SK-N-SH treated with all-trans-retinoic acid at 6 μM for 48 hours (cell line): ENCODE measurements around the gene WDR19.

Experiments used
- ATAC-seq: fragments of 200-7000 bp; cut with Tn5 transposase; 3 replicates; pipeline ENCODE4 v1.9.1; 2020; ENCODE audit warnings: mild to moderate bottlenecking, moderate library complexity
- ARNTL ChIP-seq: fragments of 450-650 bp; formaldehyde crosslinking; IDR thresholded peaks from 2 replicates; pipeline ENCODE4 v1.5.0; 2020; ENCODE audit warnings: low read depth, mild to moderate bottlenecking, moderate library complexity, borderline replicate concordance
- BACH2 ChIP-seq: fragments of 250-450 bp; sonication (Bioruptor Pico); IDR thresholded peaks from 2 replicates; pipeline ENCODE4 v1.9.0; 2021; ENCODE audit warnings: mild to moderate bottlenecking, borderline replicate concordance
- CSDC2 ChIP-seq: fragments of 250-450 bp; sonication (Bioruptor Pico); IDR thresholded peaks from 2 replicates; pipeline ENCODE4 v1.5.0; 2020; ENCODE audit warnings: mild to moderate bottlenecking, moderate library complexity
- CSRNP3 ChIP-seq: fragments of 250-450 bp; sonication (Bioruptor Pico); IDR thresholded peaks from 2 replicates; pipeline ENCODE4 v1.5.1; 2021; ENCODE audit warnings: mild to moderate bottlenecking, moderate library complexity
- ESRRG ChIP-seq: fragments of 250-450 bp; sonication (Bioruptor Pico); IDR thresholded peaks from 2 replicates; pipeline ENCODE4 v1.6.1; 2021; ENCODE audit warnings: mild to moderate bottlenecking
- GLIS3 ChIP-seq: fragments of 250-450 bp; sonication (Bioruptor Pico); IDR thresholded peaks from 2 replicates; pipeline ENCODE4 v1.5.0; 2020; ENCODE audit warnings: mild to moderate bottlenecking, moderate library complexity
- ISL1 ChIP-seq: fragments of 250-450 bp; sonication (Bioruptor Pico); IDR thresholded peaks from 2 replicates; pipeline ENCODE4 v2.1.2; 2022; ENCODE audit warnings: mild to moderate bottlenecking, moderate library complexity
- OSR1 ChIP-seq: fragments of 250-450 bp; sonication (Bioruptor Pico); IDR thresholded peaks from 2 replicates; pipeline ENCODE4 v1.8.0; 2022; ENCODE audit warnings: moderate library complexity, mild to moderate bottlenecking, inconsistent platforms
- POU6F1 ChIP-seq: fragments of 250-450 bp; sonication (Bioruptor Pico); IDR thresholded peaks from 2 replicates; pipeline ENCODE4 v1.8.0; 2021; ENCODE audit warnings: low read depth, mild to moderate bottlenecking, moderate library complexity, borderline replicate concordance
- PPARA ChIP-seq: fragments of 250-450 bp; sonication (Bioruptor Pico); IDR thresholded peaks from 2 replicates; pipeline ENCODE4 v1.5.0; 2020; ENCODE audit warnings: mild to moderate bottlenecking, borderline replicate concordance
- RARB ChIP-seq: fragments of 250-450 bp; sonication (Bioruptor Pico); IDR thresholded peaks from 2 replicates; pipeline ENCODE4 v1.8.0; 2021; ENCODE audit warnings: mild to moderate bottlenecking, moderate library complexity
- SNAI2 ChIP-seq: fragments of 250-450 bp; sonication (Bioruptor Pico); IDR thresholded peaks from 2 replicates; pipeline ENCODE4 v1.5.0; 2020; ENCODE audit warnings: mild to moderate bottlenecking, moderate library complexity
- TCF4 ChIP-seq: fragments of 250-450 bp; sonication (Bioruptor Pico); IDR thresholded peaks from 2 replicates; pipeline ENCODE4 v1.8.0; 2021; ENCODE audit warnings: mild to moderate bottlenecking, moderate library complexity, borderline replicate concordance
- TOX ChIP-seq: fragments of 250-450 bp; sonication (Bioruptor Pico); IDR thresholded peaks from 2 replicates; pipeline ENCODE4 v1.8.0; 2021; ENCODE audit warnings: mild to moderate bottlenecking, moderate library complexity, borderline replicate concordance
- TSHZ2 ChIP-seq: fragments of 250-450 bp; sonication (Bioruptor Pico); IDR thresholded peaks from 2 replicates; pipeline ENCODE4 v1.5.0; 2020; ENCODE audit warnings: mild to moderate bottlenecking, moderate library complexity
- ZC3H10 ChIP-seq: fragments of 250-450 bp; sonication (Bioruptor Pico); IDR thresholded peaks from 2 replicates; pipeline ENCODE4 v1.5.1; 2021; ENCODE audit warnings: mild to moderate bottlenecking, moderate library complexity
- ZFP3 ChIP-seq: fragments of 250-450 bp; sonication (Bioruptor Pico); IDR thresholded peaks from 2 replicates; pipeline ENCODE4 v1.5.0; 2020; ENCODE audit warnings: mild to moderate bottlenecking, moderate library complexity
- ZFP30 ChIP-seq: fragments of 450-650 bp; formaldehyde crosslinking; IDR thresholded peaks from 2 replicates; pipeline ENCODE4 v1.5.0; 2022; ENCODE audit warnings: mild to moderate bottlenecking, moderate library complexity
- ZNF565 ChIP-seq: fragments of 450-650 bp; formaldehyde crosslinking; conservative IDR thresholded peaks from 2 replicates; pipeline ENCODE4 v1.5.0; 2020; ENCODE audit warnings: low read depth, mild to moderate bottlenecking, moderate library complexity
- ZNF70 ChIP-seq: fragments of 450-650 bp; formaldehyde crosslinking; IDR thresholded peaks from 2 replicates; pipeline ENCODE4 v1.5.0; 2020; ENCODE audit warnings: mild to moderate bottlenecking, moderate library complexity
- ZNF8 ChIP-seq: fragments of 450-650 bp; formaldehyde crosslinking; IDR thresholded peaks from 2 replicates; pipeline ENCODE4 v1.5.0; 2020; ENCODE audit warnings: mild to moderate bottlenecking, moderate library complexity
- TF ChIP-seq, protein P1 (sequence below): fragments of 250-450 bp; sonication (Bioruptor Pico); IDR thresholded peaks from 2 replicates; pipeline ENCODE4 v1.5.1; 2020; ENCODE audit warnings: low read depth, mild to moderate bottlenecking, moderate library complexity

WDR19 gene

DNA sequence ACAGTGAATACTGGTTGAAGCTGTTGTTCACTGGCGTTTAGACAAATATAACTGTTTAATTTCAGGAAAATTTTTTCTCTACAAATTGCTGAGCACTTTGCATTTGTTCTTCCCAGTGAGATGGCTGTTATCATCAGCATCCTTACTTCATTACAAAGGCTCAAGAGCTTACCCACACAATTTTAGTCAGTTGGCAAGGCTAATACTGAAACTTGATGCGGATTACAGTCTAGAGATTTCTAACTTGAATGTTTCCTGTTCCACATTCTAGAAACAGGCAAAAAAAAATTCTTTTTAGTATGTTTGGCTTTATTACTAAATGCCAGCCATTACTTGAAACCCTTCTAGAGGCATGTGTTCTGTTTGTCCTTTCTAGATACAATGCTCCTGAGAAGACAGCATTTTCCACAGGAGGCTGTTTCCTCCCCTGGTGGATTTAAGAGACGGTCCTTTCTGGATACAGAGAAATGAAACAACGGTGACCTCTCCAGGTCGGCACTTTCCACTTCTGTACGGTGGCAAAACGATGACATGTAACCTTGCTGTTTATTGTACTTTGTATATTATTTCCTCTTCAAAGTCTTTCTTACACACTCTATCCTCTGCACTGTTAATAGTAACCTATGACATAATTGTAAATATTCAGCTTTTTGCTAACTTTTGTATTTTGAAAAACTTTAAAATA lies 102.9 kb downstream of the WDR19 start:
- TF ChIP-seq ZNF8 (CRISPR knock-in tag) (no peak), ZNF70 (CRISPR knock-in tag) (no peak), SNAI2 (CRISPR knock-in tag) (no peak)
- no peak for ATAC-seq

- ATAC-seq: no peak
- no peak for TF ChIP-seq ZNF565 (CRISPR knock-in tag)
- TF ChIP-seq ZNF8 (CRISPR knock-in tag): no peak
- no peak for TF ChIP-seq GLIS3 (CRISPR knock-in tag)
- no peak for TF ChIP-seq CSDC2 (CRISPR knock-in tag)
- TF ChIP-seq BACH2 (CRISPR knock-in tag): no peak
- no peak for TF ChIP-seq POU6F1
- TF ChIP-seq PPARA (CRISPR knock-in tag): no peak
- TF ChIP-seq ZFP3 (CRISPR knock-in tag): no peak
- TF ChIP-seq SNAI2 (CRISPR knock-in tag): no peak
- TF ChIP-seq CSRNP3 (CRISPR knock-in tag): no peak
- no peak for TF ChIP-seq ZC3H10 (CRISPR knock-in tag)
- TF ChIP-seq TOX: no peak
- no peak for TF ChIP-seq TSHZ2 (CRISPR knock-in tag)
- no peak for TF ChIP-seq ESRRG
- TF ChIP-seq, protein P1, sequence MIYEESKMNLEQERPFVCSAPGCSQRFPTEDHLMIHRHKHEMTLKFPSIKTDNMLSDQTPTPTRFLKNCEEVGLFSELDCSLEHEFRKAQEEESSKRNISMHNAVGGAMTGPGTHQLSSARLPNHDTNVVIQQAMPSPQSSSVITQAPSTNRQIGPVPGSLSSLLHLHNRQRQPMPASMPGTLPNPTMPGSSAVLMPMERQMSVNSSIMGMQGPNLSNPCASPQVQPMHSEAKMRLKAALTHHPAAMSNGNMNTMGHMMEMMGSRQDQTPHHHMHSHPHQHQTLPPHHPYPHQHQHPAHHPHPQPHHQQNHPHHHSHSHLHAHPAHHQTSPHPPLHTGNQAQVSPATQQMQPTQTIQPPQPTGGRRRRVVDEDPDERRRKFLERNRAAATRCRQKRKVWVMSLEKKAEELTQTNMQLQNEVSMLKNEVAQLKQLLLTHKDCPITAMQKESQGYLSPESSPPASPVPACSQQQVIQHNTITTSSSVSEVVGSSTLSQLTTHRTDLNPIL: no peak
- no peak for TF ChIP-seq ARNTL (CRISPR knock-in tag)
- TF ChIP-seq TCF4 (CRISPR knock-in tag): no peak
- no peak for TF ChIP-seq RARB (CRISPR knock-in tag)
- TF ChIP-seq OSR1: no peak
These were observed 103.5 kb downstream of the WDR19 start for GRCh38 chr4:39285853-39286252.

DNA sequence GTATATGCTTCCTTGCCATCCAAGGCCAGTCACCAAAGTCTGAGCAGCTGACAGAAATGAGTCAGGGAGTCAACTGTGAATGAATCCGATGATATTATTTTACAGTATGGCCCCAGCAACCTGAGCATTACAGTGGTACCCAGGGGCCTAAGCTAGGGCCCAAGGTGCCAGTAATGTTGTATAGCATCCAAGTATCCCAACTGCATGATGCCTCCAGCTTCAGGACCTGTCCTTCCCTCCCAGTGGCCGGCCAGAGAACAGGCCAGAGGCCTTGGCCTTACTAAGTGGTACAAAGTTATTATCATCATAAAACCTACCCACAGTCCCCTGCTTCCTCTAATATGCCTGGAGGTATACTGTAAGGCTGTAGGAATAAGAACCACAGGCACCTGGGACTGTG lies 103.9 kb downstream of the WDR19 start:
- TF ChIP-seq RARB (CRISPR knock-in tag) (no peak), PPARA (CRISPR knock-in tag) (no peak), TCF4 (CRISPR knock-in tag) (no peak), ZNF8 (CRISPR knock-in tag) (no peak), ESRRG (no peak), CSRNP3 (CRISPR knock-in tag) (no peak), ARNTL (CRISPR knock-in tag) (no peak), ZFP30 (CRISPR knock-in tag) (no peak), ZNF565 (CRISPR knock-in tag) (no peak), SNAI2 (CRISPR knock-in tag) (no peak), ZFP3 (CRISPR knock-in tag) (no peak), BACH2 (CRISPR knock-in tag) (no peak), ZC3H10 (CRISPR knock-in tag) (no peak), TOX (no peak), ISL1 (CRISPR knock-in tag) (no peak), GLIS3 (CRISPR knock-in tag) (no peak), OSR1 (no peak), TSHZ2 (CRISPR knock-in tag) (no peak)

More for the DNA sequence above, 103.9 kb downstream of the WDR19 start:
- no peak for ATAC-seq
